Hepatocyte (in vitro differentiated cells): ENCODE data around the gene IRF2. TPM values are rescaled to one million over a fixed set of nuclear protein-coding genes. Genes with fewer than 3 reads are reported as not detected.

Experiments
- DNase-seq: peaks from one replicate; pipeline ENCODE4 v3.0.0-alpha.2; 2016; ENCODE audit warnings: low spot score
- H2AFZ ChIP-seq: fragments of 200-600 bp; sonication (generic); 2 replicates; pipeline ENCODE4 v1.6.0; 2016; ENCODE audit warnings: antibody characterized with exemption, mild to moderate bottlenecking
- H3K27ac ChIP-seq: fragments of 200-600 bp; sonication (generic); 2 replicates; pipeline ENCODE4 v1.5.1; 2016; ENCODE audit warnings: mild to moderate bottlenecking
- H3K27me3 ChIP-seq: fragments of 200-600 bp; sonication (generic); 2 replicates; pipeline ENCODE4 v1.6.1; 2016
- H3K36me3 ChIP-seq: fragments of 200-600 bp; sonication (generic); replicated peaks from 2 replicates; pipeline ENCODE4 v1.5.1; 2016; ENCODE audit warnings: low read depth; ENCODE audit not compliant: insufficient read depth
- H3K4me1 ChIP-seq: fragments of 200-600 bp; sonication (generic); 2 replicates; pipeline ENCODE4 v1.5.1; 2016; ENCODE audit warnings: mild to moderate bottlenecking, moderate library complexity; ENCODE audit not compliant: insufficient read depth
- H3K4me2 ChIP-seq: fragments of 200-600 bp; sonication (generic); 2 replicates; pipeline ENCODE4 v1.6.0; 2016
- H3K4me3 ChIP-seq: fragments of 200-600 bp; sonication (generic); 2 replicates; pipeline ENCODE4 v1.5.1; 2016; ENCODE audit warnings: mild to moderate bottlenecking
- H3K79me2 ChIP-seq: fragments of 200-600 bp; sonication (generic); 2 replicates; pipeline ENCODE4 v1.6.0; 2017; ENCODE audit warnings: mild to moderate bottlenecking
- H3K9me2 ChIP-seq: fragments of 200-600 bp; sonication (generic); replicated peaks from 2 replicates; pipeline ENCODE4 v1.6.0; 2017; ENCODE audit warnings: mild to moderate bottlenecking; ENCODE audit not compliant: insufficient read depth
- H3K9me3 ChIP-seq: fragments of 200-600 bp; sonication (generic); 2 replicates; pipeline ENCODE4 v1.5.1; 2016; ENCODE audit warnings: low read depth, mild to moderate bottlenecking
- H4K20me1 ChIP-seq: fragments of 200-600 bp; sonication (generic); 2 replicates; pipeline ENCODE4 v1.6.0; 2016; ENCODE audit warnings: mild to moderate bottlenecking; ENCODE audit not compliant: insufficient read depth, poor library complexity, severe bottlenecking
- CTCF ChIP-seq: fragments of 200-600 bp; sonication (generic); IDR thresholded peaks from 2 replicates; pipeline ENCODE4 v1.5.1; 2016; ENCODE audit warnings: antibody characterized with exemption, mild to moderate bottlenecking; ENCODE audit not compliant: poor library complexity
- EZH2 ChIP-seq: fragments of 200-600 bp; sonication (generic); IDR thresholded peaks from 2 replicates; pipeline ENCODE4 v1.6.1; 2016; ENCODE audit warnings: antibody characterized with exemption, mild to moderate bottlenecking, borderline replicate concordance
- EZH2phosphoT487 ChIP-seq: fragments of 200-600 bp; sonication (generic); IDR thresholded peaks from one replicate; pipeline ENCODE4 v1.6.1; 2018; ENCODE audit warnings: antibody characterized with exemption, mild to moderate bottlenecking, low read depth, moderate library complexity; ENCODE audit not compliant: unreplicated experiment, severe bottlenecking
- WGBS: methylation state at CpG from one replicate; pipeline ENCODE4 v1.1.6; 2016; ENCODE audit warnings: low lambda C conversion rate; ENCODE audit errors: missing lambda C conversion rate; 5-methylcytosine and 5-hydroxymethylcytosine counted together
- polyA plus RNA-seq: library from polyadenylated mRNA; unstranded; fragments of >200 nt; fragmentation: Nextera tagmentation; extraction: Ambion mirVana; gene quantifications from 2 replicates; pipeline ENCODE4 v1.2.1, GENCODE V29; 2016
- total RNA-seq: library from RNA; depleted of rRNA; stranded (reverse); fragments of >200 nt; gene quantifications from 2 replicates; pipeline ENCODE4 v1.2.3, GENCODE V29; 2014

Gene IRF2
- total and polyA plus RNA-seq, 2 experiments from 2014 or later: 17.7 to 41.1 TPM

DNA sequence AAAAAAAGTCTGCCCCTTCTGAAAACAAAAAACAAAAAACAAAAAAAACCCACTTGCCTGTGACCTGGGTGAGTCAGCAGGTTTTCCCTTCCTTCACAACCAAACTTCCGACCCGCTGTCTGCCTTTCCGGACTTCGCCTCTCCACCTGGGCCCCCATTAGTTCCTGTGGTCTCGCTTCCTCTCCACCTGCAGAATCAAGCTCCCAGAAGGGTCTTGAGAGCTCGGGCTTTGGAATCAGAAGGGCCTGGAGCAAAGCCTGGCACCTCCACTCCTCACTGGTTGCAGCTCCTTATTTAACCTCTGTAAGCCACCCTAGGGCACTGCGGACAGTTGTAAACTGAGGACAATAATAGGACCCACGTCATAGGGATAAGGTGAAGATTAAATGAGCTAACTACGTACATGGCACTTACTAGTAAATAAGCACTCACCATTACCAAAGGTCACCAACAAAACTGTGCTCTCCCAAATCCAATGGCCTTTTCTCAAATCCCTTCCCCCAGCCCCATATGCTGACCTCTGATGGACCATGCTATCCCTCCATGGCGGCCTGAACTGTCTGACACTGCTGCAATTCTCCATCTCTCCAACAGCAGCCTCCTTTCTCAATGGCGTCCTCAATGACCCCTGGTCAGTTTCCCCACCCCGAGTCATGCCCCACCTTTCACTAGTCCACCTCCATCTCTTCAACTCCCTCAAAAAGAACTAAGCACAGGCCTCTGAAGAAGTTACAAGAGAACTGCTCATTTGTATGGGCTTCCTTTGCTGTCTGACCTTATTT, 64.2 kb downstream of the IRF2 start:
- no peak for DNase-seq
- H2AFZ ChIP-seq: no peak overlapping the region
- WGBS: 96% methylated on average over 12 of the region's 12 CpGs
- H3K9me2 ChIP-seq: no peaks in the 10 kb centered on the region
- no peaks in the 10 kb centered on the region for H3K36me3 ChIP-seq
- H3K4me1 ChIP-seq: no peaks in the 10 kb centered on the region
- H3K4me3 ChIP-seq: no peak overlapping the region
- no peaks in the 10 kb centered on the region for H3K9me3 ChIP-seq
- no peak overlapping the region for H3K4me2 ChIP-seq
- no peaks in the 10 kb centered on the region for H3K27me3 ChIP-seq
- H3K27ac ChIP-seq: no peak overlapping the region
- no peaks in the 10 kb centered on the region for H4K20me1 ChIP-seq
- no peak for TF ChIP-seq EZH2
- no peak for TF ChIP-seq EZH2phosphoT487
- TF ChIP-seq CTCF: no peak
- peaks cover 9% of the 10 kb centered on the region for H3K79me2 ChIP-seq

- Histone ChIP-seq H3K27ac (no peak overlapping the region), H2AFZ (no peak overlapping the region), H3K27me3 (no peaks in the 10 kb centered on the region), H3K4me2 (no peak overlapping the region), H3K9me2 (no peaks in the 10 kb centered on the region), H3K4me1 (no peaks in the 10 kb centered on the region), H4K20me1 (no peaks in the 10 kb centered on the region), H3K4me3 (no peak overlapping the region), H3K9me3 (no peaks in the 10 kb centered on the region), H3K36me3 (no peaks in the 10 kb centered on the region), H3K79me2 (peaks cover 3% of the 10 kb centered on the region)
- 97% methylated on average over 9 of the region's 9 CpGs for WGBS
- TF ChIP-seq EZH2: no peak
- no peak for TF ChIP-seq CTCF
- no peak for TF ChIP-seq EZH2phosphoT487
- no peak for DNase-seq
Measured at GRCh38 chr4:184409502-184409901, 64.8 kb downstream of the IRF2 start.

DNA sequence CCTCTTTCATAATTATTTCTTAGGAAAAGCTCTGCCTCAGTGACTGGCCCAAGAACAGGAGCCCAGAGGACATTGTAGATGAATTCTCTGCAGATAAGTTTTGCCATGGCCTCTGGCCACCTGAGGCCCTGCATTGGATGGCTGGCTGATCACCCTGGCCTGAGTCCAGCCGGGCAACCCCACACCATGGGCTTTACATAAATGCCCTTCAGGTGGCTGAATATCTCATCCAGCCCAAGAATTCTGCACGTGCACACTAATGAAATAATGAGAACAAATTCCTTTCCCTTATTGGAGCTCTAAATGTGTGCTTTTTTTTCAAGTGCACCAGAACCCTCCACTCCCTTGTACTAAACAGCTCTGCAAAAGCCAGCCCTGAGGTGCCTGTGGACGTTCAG, 65.7 kb downstream of the IRF2 start:
- Histone ChIP-seq H2AFZ (no peak overlapping the region), H3K4me3 (no peak overlapping the region), H3K27me3 (no peaks in the 10 kb centered on the region), H4K20me1 (no peaks in the 10 kb centered on the region), H3K4me1 (peaks cover 3% of the 10 kb centered on the region), H3K79me2 (no peaks in the 10 kb centered on the region), H3K4me2 (no peak overlapping the region), H3K36me3 (no peaks in the 10 kb centered on the region), H3K9me3 (no peaks in the 10 kb centered on the region), H3K9me2 (no peaks in the 10 kb centered on the region), H3K27ac (no peak overlapping the region)
- DNase-seq: no peak
- 83% methylated on average over 3 of the region's 3 CpGs for WGBS
- TF ChIP-seq CTCF (no peak), EZH2 (no peak), EZH2phosphoT487 (no peak)
